ENCODE results near the gene CPTP.
"Not testable (repeated sequence)": the region's sequence is repeated elsewhere in the genome, so short reads cannot be mapped to it uniquely, and the experiment has no call there.

Gene CPTP

DNA sequence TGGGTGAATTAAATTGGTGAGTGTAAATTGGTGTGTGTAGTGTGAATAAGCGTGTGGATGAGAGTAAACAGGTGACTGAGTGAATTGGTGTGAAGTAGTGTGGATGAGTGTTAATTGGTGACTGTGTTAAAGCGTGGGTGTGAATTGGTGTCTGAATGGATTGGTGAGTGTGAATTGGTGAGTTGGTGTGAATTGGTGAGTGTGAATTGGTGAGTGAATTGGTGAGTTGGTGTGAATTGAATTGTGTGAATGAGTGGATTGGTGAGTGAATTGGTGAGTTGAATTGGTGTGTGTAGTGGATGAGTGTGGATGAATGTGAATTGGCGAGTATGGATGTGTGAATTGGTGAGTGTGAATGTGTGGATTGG lies 42.1 kb downstream of the CPTP start:
- DNase-seq (ENCODE audit: low read depth), result no peak

DNA sequence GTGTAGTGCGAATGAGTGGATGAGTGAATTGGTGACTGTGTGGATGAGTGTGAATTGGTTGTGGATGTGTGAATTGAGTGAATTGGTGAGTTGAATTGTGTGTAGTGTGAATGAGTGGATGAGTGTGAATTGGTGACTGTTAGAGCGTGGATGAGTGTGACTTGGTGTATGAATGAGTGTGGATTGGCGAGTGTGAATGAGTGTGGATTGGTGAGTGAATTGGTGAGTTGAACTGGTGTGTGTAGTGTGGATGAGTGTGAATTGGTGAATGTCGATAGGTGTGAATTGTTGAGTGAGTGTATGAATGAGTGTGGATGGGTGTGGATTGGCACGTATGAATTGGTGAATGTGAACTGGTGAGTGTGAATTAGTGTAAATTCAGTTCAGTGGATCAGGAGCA lies 42.7 kb downstream of the CPTP start:
- DNase-seq (ENCODE audit: low read depth), result no peak

DNA sequence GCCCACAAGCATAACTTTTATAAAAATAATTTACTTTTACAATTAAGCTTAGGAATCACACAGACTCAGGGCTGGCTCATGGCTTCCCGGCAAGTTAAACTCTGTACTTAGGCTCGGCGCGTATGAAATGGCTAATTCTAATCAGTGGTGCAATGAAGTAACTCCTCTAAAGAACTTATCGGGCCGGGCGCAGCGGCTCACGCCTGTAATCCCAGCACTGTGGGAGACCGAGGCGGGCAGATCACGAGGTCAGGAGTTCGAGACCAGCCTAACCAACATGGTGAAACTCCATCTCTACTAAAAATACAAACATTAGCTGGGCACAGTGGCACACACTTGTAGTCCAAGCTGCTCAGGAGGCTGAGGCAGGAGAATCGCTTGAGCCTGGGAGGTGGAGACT lies 45.5 kb downstream of the CPTP start:
- DNase-seq (ENCODE audit: low read depth), result not testable (repeated sequence)

DNA sequence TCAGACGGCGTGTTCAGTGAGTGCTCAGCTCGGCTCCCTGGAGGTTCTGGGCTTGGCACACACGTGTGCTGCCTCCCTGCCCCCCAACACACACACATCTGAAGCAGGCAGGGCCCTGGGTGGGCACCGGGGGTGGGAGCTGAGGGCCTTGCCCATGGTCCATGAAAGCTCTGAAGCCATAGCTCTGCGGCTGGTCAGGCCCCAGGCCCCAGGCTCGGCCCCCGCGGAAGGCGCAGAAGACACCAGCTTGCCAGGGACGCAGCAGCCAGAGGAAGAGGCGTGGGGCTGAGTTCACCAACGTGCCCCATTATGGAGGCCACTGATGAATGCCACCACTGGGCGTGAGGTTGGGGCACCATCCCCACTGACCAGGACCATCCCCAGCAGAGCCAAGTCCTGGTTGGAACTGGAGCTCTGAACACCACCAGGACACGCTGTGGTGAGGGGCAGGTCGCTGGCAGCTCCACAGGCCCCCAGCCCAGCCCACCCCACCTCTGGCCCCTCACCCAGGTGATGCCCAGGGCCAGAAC lies 46.2 kb downstream of the CPTP start:
- no peak for DNase-seq (ENCODE audit: low read depth)

DNA sequence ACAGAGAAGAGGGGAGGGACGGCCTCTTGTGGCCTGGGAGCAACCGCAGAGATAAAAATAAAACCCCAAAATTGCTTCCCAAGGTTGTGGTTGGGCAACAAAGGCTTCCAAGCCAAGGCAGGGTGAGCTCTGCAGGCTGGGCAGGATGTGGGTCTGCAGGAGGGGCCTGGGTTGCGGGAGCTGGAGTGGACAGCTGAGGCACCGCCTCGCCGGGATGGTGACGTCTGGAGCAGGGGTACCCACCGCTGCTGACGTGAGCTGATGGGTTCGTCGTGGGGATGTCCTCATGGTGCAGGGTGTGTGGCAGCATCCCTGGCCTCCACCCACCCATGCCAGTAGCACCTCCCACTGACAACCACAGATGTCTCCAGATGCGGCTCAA lies 46.8 kb downstream of the CPTP start:
- DNase-seq (ENCODE audit: low read depth), result peak; percentile 46

DNA sequence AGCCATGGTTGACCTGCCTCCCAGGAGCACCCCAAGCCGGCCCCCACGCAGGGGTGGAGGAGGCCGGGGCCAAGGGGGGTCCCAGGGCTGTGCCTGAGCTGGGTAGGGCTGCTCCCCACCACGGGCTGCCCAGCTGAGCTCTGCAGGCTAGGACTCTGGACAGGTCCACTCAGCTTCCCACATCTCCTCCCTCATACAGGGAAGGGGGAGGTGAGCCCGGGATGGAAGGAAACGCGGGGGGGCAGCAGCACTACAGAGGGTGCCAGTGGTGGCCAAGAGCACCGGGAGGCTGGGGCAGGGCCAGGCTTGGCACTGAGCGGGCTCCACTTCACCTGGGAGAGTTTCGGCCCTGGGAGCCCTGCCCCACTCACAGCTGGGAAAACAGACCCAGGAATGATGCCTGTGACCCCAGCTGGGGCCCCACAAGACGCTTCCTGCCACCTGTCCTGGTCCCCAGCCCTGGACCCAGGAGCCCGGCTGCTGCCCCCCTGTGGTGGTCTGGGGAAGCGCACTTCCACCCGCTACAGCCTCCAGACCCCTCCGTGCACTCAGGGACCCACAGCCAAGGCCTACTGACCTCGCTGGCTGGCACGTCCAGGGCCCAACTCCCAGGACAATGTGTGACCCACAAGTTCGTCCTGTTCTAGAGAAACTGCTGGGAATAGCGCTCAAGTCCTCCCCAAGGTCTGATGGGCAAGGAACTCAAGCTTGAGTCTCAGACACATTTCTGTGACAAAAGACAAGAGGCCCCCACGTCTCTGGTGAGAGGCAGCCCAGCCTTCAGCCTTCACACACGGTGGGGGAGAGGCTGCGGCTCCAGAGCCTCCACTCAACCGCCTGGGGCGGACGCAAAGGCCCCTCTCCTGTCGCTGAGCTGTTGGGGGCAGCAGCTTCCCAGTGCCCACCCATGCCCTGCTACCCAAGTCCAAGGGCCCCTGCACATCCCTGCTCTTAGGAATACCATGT lies 47.4 kb downstream of the CPTP start:
- peak; percentile 76 for DNase-seq (ENCODE audit: low read depth)

DNA sequence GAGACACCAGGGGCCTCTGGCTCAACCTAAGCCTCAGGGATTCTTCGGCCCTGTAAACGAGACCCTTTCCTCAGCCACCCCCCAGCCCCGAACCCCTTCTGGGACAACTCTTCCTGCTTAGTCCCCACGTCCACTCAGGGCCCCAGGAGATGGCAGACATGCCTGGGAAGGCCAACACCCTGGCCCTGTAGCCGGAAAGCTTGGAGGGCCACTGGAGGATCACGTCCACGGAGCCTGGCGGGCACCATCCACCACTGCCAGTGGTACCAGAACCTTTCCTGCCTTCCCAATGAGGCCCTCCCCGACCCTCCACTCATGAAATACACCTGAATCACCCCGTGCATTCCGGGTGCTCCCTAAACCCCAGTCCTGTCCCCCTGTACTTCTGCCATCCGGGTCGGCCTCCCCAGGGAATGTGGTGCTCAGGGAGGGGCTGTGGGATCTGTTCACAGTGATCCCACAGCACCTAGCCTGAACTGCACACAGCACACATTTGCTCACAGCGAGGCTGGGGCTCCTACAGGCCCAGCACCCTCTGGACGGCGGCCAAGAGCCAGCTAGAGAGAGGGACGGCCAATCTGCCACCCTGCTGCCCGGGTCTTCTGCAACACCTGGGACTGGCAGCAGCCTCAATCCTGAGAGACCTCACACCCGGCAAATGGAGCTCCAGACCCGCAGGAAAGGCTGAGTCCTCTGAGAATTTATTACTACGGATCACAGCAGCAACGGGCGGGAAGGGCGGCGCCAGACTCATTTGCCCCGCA lies 48.6 kb downstream of the CPTP start:
- DNase-seq (ENCODE audit: low read depth), result no peak

DNA sequence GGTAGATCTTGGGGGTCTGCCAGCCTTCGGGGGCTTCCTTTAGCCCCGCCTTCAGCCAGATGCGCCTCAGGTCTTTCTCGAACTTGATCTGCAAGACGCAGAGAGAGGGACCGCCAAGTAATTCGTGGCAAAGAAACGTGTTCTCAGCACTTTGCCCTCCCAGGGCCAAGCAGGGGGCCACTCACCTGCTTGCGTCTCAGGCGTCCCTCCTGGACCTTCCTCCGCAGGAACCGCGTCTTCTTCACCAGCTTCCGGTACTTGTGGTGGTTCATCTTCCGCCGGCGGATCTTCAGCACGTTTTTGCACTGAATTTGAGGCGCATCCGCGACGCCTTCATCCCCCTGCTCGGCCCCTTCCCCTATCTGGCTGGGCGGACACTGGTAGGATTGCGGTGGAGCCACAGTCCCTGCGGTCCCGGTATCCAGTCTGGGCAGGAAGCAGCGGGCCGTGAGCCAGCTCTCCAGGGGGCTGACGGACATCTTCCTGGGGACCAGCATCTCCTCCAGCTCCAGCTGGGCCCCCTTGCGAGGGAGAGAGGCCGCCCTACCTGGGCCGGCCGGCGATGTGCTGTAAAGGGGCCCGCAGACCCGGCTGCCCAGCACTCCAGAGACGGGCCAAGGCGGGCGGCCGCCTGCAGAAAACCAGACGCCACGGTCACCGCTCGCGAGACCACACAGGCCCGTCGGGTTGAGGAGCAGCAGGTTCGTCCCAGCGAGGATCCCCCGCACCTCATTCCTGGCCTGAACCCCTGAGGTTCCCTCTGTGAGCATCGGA lies 49.4 kb downstream of the CPTP start:
- DNase-seq (ENCODE audit: low read depth), result no peak

DNA sequence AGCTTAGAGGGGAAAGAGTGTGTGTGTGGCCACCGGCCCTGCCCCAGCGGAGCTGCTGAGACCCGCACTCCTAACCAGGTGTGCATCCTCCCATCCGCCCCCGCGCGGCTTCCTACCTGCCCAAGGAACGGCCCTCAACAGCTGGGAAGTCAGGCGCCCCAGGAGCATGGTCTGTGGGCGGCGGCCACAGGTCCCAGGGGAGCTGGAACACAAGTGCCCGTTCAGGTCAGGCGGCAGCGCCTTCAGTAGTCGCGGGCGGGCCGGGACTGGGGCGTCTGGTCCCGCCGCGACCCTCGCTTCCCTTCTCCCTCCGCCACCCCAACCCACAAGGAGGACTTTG lies 50.0 kb downstream of the CPTP start:
- DNase-seq (ENCODE audit: low read depth), result no peak

DNA sequence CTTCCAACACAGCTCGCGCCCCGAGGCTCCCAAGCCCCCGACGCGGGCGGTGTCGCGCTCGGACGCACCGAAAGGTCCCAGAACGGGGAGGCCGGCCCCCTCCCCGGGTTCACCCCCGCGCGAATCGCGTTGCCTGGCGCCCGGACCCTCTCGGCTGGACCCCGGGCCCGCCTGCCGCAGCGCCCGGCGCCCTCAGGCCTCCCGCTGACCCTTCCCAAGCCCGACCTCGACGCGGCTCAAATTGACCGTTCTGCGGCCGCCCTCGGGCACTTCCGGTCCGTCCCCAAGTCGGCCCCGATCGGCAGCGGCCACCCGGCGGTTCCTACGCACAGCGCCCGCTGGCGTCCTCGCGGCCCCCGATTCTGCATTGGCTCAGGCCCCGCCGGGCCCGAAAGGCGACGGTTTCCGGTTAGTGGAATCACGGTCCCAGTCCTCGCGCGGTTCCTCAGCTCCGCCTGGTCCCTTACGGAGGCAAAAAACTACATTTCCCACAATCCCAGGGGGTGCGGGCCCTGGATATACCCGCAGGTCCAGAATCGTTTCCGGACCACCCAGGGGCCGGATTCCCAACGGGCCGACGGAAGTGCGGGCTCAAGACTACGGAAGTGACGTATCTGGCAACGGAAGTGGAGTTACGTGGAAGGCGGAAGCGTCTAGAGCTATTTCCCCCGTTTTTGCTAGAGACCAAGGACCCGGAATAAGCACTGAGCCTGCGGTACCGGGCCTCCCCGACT lies 50.5 kb downstream of the CPTP start, which contains the start of gene AURKAIP1:
Gene AURKAIP1, minus strand, starts transcription at position 279 of the 734 bp plus-strand sequence. CDS start 451 bp downstream, outside the sequence.
- DNase-seq (ENCODE audit: low read depth), result peak; percentile 96

DNA sequence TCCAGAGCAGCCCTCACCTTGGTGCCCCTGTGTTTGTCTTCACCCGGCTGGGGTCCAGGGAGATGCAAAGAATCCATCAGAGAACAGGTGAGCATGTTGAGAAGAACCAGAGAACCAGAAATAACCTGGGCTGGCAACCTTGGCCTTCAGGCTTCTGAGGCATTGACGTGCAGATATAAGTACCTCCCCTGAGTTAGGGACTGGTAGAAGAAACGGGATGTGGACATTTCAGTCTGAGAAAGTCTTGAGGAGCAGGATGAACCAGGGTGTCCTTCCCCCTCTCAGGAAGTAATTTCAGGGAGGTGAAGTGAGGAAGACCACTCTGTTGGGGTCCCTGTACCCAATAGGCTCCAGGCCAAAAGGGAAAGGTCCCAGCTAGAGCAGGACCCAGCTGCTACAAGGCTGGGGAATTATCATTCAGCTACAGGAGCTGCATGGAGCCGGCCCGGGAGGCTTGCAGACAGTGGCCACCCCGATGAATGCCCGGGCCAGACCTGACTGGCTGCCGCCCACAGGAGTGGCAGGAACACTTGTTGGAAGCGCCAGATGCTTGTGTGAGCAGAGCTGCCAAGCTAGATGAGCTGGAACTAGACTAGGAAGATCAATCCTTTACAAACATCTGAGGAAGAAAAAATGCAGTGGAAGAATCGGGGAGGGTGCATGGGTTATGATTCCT lies 52.1 kb downstream of the CPTP start:
- DNase-seq (ENCODE audit: low read depth), result no peak

DNA sequence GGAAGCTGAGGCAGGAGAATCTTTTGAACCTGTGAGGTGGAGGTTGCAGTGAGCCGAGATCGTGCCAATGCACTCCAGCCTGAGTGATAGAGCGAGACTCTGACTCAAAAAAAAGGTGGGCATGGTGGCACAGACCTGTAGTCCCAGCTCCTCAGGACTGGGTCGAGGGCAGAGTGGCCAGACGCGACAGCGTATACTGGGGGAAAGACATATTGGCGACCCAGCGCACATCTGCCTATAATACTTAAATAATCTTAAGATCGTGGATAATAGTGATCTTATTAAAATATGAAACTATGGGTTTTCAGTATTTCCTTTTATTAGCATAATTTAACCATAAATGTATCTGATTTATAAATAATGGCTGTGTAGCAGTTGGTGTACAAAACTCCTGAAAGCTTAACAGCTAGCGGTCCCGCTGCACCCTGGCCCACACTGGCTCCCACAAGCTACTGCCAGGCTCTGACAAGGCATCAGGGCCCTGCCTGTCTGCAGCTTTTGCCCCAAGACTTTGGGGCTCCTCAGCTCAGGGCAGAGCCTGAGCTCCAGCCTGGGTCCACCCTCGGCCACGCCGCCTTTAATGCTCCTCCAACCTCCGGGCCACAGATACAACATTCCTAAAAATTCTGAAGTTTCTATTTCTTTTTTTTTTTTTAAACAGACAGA lies 53.1 kb downstream of the CPTP start:
- no peak for DNase-seq (ENCODE audit: low read depth)

All from activated gamma-delta T cell treated with anti-CD3 and anti-CD28 coated beads, Interleukin-2, amount 50 U/mL, for 16 hours (primary cell).